Hematopoietic multipotent progenitor cell treated with erythropoietin and hydrocortisone succinate and interleukin-3 and kit ligand, for 6 days (in vitro differentiated cells): ENCODE results near the gene DCUN1D1.

Source experiments
- DNase-seq: peaks from one replicate; pipeline ENCODE4 v3.0.0-alpha.2; 2015

DCUN1D1 gene

DNA sequence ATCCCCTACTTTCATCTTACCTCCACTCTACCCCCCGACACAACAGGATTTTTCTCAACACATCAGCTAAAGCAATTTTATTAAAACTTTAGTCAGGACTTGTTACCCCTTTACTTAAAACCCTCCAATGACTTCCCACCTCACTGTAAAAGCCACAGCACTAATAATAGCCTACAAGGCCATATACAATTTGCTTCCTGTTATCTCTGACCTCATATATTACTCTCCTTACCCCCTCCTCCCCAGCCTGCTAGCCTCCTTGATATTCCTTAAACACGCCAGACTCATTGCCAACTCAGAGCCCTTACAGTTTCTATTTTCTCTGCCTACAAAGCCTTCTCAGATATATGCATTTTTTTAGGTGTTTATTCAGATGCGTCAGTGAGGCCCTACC lies 54.4 kb downstream of the DCUN1D1 start:
- DNase-seq = no peak

GRCh38 chr3:182925330-182925943 lies 54.9 kb downstream of the DCUN1D1 start:
- no peak for DNase-seq

DNA sequence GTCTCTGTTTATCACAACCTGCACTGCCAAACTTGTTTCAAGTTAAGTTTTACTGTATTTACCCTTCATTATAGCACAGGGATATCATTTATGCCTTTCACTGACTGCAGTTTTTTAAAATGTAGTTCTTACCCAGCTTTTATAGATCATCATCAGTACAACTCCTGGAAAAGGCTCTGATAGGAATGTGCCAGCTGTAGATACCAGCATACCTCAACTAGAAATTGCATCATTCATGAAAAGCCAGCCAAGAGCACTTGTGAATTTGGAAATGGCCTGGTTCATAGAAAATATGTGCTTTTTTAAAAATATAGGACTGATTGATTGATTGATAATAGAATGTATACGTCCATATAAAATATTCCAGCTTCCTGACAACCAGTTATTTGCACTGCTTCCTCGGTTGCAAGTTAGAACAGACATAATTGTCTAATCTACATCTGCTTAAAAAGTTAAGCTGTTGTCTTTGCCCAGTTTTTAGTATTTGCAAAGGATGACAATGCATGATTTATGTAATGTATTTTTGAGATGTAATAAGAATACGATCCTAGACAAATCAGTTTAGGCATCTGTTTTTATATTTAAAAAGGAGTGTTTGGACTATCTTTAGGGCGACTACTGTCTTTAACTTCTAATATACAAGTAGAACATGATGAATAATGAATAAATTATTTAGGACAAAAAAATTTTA lies 58.5 kb downstream of the DCUN1D1 start:
- peak; percentile 86 for DNase-seq

DNA sequence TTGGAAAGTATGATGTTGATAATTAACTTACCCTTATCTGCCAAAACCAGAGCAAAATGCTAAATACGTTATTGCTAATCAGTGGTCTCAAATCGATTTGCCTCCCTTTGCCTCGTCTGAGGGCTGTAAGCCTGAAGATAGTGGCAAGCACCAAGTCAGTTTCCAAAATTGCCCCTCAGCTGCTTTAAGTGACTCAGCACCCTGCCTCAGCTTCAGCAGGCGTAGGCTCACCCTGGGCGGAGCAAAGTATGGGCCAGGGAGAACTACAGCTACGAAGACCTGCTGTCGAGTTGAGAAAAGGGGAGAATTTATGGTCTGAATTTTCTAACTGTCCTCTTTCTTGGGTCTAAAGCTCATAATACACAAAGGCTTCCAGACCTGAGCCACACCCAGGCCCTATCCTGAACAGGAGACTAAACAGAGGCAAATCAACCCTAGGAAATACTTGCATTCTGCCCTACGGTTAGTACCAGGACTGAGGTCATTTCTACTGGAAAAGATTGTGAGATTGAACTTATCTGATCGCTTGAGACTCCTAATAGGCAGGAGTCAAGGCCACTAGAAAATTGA lies 59.7 kb downstream of the DCUN1D1 start:
- peak; percentile 98 for DNase-seq

DNA sequence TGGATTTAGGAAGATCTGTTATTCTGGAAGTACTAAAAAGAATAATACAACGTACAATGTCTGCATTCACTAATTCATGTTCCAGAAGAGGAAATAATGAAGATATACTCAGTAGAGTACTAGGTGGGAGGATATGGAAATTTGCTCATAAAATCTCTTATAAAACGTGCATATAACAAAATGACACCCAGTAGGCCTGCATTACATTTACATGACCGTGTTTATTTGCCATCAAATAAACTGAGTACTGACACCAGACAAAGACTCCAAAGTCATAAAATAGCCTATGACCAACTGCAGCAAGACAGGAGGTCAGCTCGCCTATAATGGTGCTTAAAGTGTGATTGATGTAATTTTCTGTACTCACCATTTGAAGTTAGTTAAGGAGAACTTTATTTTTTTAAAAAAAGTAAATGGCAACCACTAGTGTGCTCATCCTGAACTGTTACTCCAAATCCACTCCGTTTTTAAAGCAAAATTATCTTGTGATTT lies 60.4 kb downstream of the DCUN1D1 start:
- DNase-seq = no peak

GRCh38 chr3:182917134-182917533 lies 63.2 kb downstream of the DCUN1D1 start:
- DNase-seq = no peak

- DNase-seq = no peak
These were observed 66.0 kb downstream of the DCUN1D1 start for GRCh38 chr3:182914341-182914740.

DNA sequence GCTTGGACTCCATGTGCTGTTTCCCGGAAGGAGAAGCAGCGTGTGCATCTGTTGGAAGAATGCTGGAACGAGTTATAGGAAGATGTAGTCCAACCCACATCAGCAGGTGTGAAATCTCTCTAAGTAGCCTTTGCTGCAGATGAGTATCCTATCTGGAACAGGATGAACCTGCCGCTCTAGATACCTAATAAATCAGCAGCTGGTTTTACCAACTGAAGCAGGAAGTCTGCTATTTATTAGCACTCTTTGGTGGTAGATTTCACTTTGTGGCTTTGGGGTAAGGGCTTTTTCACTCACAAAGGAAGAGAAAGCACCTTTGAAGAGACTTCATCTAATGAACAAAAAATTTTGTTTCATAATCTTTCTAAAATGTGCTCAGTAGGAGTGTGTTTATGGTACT lies 66.4 kb downstream of the DCUN1D1 start:
- DNase-seq = peak; percentile 49

- peak; percentile 51 for DNase-seq
These were observed 67.9 kb downstream of the DCUN1D1 start for GRCh38 chr3:182912474-182912873.

DNA sequence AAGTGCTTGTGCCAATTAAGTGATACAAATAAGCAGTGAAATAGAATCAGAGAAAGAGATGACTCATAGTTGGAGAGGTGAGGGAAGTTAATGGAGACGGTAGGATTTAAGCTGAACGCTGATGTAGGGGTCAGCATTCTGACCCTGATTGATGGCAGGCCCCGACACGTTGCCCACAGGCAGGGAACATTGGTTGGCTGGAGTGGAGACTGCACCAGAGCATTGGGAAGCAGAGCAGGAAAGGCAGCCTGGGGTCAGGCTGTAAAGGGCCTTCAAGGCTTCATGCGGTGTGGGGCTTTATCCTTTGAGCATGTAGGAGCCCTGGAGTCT lies 68.6 kb downstream of the DCUN1D1 start:
- DNase-seq = no peak

DNA sequence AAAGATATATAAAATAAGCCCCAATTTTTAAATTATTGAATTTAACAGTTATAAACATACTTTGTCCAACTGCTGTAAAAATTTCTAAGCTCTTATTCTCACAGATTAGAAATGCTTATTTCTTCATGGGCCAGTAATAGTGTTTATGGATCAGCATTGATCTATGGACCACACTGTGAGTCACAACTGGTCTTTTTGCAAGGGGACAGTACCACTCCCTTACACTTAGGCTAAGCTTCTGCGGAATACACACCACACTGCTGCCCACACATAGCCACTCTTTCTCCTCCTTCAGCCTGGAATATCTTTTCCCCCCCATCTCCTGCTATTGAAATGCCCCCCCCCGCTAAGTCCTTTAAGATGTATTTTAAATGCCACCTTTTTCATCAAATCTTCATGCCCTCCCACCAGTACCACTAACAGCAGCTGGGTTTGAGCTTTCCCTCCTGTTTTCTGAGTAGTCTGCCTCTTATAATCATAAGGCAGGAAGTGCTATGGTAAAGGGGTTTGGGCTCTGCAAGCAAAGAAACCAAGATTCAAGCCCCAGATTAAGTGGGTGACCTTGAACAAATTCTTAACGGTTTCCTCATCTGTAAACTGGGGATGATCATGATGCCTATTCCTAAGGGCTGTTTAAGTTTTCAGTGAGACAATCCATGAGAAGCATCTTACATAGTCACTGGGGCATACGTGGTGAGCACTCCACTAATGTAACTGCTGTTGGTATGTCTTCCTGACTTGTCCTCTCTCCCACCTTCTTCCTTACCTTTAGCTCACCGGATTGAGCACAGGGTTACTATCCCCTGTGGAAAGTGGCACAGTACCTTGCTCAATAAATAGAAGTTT lies 69.2 kb downstream of the DCUN1D1 start:
- no peak for DNase-seq

- DNase-seq = peak; percentile 70
These were observed 70.9 kb downstream of the DCUN1D1 start for GRCh38 chr3:182909318-182910040.

DNA sequence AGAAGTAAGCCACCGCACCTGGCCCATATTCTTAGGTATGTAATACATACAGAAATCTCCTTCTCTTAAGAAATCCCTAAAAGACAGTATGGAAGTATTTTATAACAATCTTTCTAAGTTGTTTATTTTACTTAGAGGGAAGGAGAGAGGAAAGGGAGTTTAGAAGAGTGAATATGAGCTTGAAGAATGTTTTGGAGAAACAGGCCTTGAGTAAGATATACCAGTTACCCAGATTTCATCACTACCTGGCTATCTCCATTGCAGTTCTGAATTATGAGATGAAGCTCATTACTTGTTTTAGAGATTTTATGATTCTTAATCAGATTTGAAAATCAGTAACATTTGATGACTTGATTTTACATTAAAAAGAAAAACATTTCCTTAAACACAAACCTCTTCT lies 71.9 kb downstream of the DCUN1D1 start:
- no peak for DNase-seq

DNA sequence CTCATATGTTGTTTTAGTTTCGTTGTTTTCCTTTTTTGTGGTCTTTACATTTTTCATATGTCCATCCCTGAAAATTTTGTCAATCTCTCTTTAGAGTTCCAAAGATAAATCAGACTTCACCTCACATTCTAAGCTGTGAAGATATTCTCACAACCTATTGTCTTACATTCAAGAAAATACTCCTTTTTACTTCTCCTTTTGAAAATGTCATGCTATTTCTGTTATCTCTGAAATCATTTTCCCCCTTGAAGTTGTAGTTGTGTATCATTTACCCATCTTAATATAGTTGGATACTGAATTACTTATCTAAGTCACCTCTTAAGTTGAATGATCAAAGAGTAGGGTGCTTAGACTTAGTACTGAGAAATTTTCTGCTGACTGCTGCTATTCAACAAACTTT lies 74.3 kb downstream of the DCUN1D1 start:
- DNase-seq = no peak

- no peak for DNase-seq
These were observed 74.7 kb downstream of the DCUN1D1 start for GRCh38 chr3:182905623-182906022.

- no peak for DNase-seq
These were observed 76.2 kb downstream of the DCUN1D1 start for GRCh38 chr3:182904164-182904563.

- no peak for DNase-seq
These were observed 78.1 kb downstream of the DCUN1D1 start for GRCh38 chr3:182902236-182902635.

- DNase-seq = no peak
These were observed 83.8 kb downstream of the DCUN1D1 start for GRCh38 chr3:182896553-182896952.

DNA sequence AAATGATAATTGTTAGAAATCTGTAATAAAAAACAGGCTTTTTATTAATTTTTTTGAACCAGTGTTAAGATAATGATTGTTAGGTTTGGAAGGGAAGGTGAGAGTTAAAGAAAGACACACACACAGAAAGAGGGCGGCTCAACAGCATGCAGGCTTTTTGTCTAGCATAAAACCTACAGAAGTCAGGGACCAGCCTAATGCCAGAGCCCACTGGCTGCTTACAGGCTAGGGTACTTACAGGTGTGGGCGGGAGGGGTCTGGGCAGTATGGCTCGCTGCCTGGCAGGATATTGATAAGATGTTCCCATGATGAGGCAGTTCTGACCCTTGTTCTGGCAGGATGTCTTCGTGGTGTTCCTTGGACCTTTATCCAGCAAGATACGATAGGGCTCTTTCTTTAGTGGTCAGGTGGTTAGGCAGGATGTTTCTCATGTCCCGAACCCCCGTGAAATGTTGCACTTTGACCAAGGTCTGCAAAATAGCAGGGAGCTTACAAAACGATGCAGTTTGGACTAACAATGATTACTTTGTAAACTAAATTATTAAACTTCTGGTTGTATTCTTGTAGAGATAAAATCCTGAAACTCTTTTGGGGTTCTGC lies 84.7 kb downstream of the DCUN1D1 start:
- DNase-seq = peak; percentile 24

GRCh38 chr3:182892226-182892625 lies 88.1 kb downstream of the DCUN1D1 start:
- DNase-seq = no peak

- DNase-seq = no peak
These were observed 89.0 kb downstream of the DCUN1D1 start for GRCh38 chr3:182891364-182891763.

- no peak for DNase-seq
These were observed 90.2 kb downstream of the DCUN1D1 start for GRCh38 chr3:182889948-182890629.
